ENCODE results near the gene DMTF1. TPM values are rescaled to one million over a fixed set of nuclear protein-coding genes. Genes with fewer than 3 reads are reported as not detected.

The DMTF1 gene
- total RNA-seq, 1 donor from 2014 or later = 113 TPM

GRCh38 chr7:87154166-87154565 is 1.9 kb downstream of the DMTF1 start:
- DNase-seq (ENCODE audit: low read depth, low spot score) = no peak
- Mint-ChIP-seq H3K27ac (ENCODE audit: unreplicated experiment) (no peak overlapping the region), H3K4me3 (peak overlapping the region; percentile 98), H3K9me3 (no peaks in the 10 kb centered on the region), H3K4me1 (peaks cover 42% of the 10 kb centered on the region), H3K27me3 (ENCODE audit: low read depth) (no peaks in the 10 kb centered on the region), H3K36me3 (ENCODE audit: low read depth) (no peaks in the 10 kb centered on the region)
- TF ChIP-seq CTCF (conservative IDR thresholded peaks at IDR 0.05) = no peak

GRCh38 chr7:87154569-87154968 is 2.3 kb downstream of the DMTF1 start:
- Mint-ChIP-seq H3K4me1 (peaks cover 44% of the 10 kb centered on the region), H3K4me3 (peak overlapping the region; percentile 98), H3K36me3 (ENCODE audit: low read depth) (no peaks in the 10 kb centered on the region), H3K27ac (ENCODE audit: unreplicated experiment) (no peak overlapping the region), H3K9me3 (no peaks in the 10 kb centered on the region), H3K27me3 (ENCODE audit: low read depth) (no peaks in the 10 kb centered on the region)
- DNase-seq (ENCODE audit: low read depth, low spot score) = no peak
- TF ChIP-seq CTCF (conservative IDR thresholded peaks at IDR 0.05) = no peak

DNA sequence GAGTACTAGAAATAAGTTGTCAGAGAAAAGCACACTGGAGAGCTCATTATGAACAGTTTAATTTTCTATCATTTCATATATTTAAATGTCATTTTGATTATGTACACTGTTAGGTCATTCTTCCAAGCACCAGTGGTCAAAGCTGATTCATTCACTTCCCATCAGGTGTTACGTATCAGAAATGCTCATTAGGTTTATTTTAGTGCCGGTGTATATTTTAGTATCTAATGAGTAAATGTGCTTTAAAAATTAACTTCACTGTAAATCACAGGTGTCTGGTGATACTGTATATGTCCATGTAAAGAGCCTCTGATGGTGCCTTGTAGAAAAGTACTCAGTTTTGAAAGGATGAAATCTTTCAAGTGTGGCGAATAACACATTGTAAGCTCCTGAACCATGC is 3.5 kb downstream of the DMTF1 start:
- Mint-ChIP-seq H3K4me3 (peak overlapping the region; percentile 83), H3K9me3 (no peaks in the 10 kb centered on the region), H3K36me3 (ENCODE audit: low read depth) (peaks cover 4% of the 10 kb centered on the region), H3K27ac (ENCODE audit: unreplicated experiment) (no peak overlapping the region), H3K4me1 (peaks cover 45% of the 10 kb centered on the region), H3K27me3 (ENCODE audit: low read depth) (no peaks in the 10 kb centered on the region)
- no peak for TF ChIP-seq CTCF (conservative IDR thresholded peaks at IDR 0.05)
- DNase-seq (ENCODE audit: low read depth, low spot score) = no peak

DNA sequence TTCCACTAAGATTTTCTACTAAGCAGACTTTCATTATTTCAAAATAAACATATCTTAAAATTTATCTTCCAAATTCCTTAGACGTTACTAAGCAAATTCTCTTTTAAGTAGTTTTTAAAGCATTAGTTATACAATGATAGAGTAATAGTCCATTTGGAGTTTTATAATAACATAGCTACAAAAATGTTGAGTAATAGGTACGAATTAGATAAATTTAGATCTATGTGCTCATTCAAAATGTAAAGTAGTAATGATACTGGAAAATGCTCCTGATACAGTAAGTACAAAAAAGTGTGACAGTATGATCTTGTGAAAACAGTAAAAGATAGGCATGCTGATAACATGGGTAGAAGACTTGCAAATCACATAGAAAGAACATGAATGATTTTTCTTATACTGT is 4.5 kb downstream of the DMTF1 start:
- no peaks in the 10 kb centered on the region for H3K9me3 Mint-ChIP-seq
- TF ChIP-seq CTCF (conservative IDR thresholded peaks at IDR 0.05) = no peak
- DNase-seq (ENCODE audit: low read depth, low spot score) = no peak
- peaks cover 36% of the 10 kb centered on the region for H3K4me1 Mint-ChIP-seq
- peak overlapping the region; percentile 83 for H3K4me3 Mint-ChIP-seq
- no peaks in the 10 kb centered on the region for H3K27me3 Mint-ChIP-seq (ENCODE audit: low read depth)
- peaks cover 4% of the 10 kb centered on the region for H3K36me3 Mint-ChIP-seq (ENCODE audit: low read depth)
- no peak overlapping the region for H3K27ac Mint-ChIP-seq (ENCODE audit: unreplicated experiment)

- DNase-seq (ENCODE audit: low read depth, low spot score) = no peak
- Mint-ChIP-seq H3K36me3 (ENCODE audit: low read depth) (peaks cover 4% of the 10 kb centered on the region), H3K9me3 (no peaks in the 10 kb centered on the region), H3K4me1 (peaks cover 32% of the 10 kb centered on the region), H3K27me3 (ENCODE audit: low read depth) (no peaks in the 10 kb centered on the region), H3K4me3 (peak overlapping the region; percentile 42), H3K27ac (ENCODE audit: unreplicated experiment) (no peak overlapping the region)
- no peak for TF ChIP-seq CTCF (conservative IDR thresholded peaks at IDR 0.05)
These were observed 7.3 kb downstream of the DMTF1 start for GRCh38 chr7:87159538-87159937.

GRCh38 chr7:87164433-87164832 is 12.2 kb downstream of the DMTF1 start:
- Mint-ChIP-seq H3K4me1 (peaks cover 3% of the 10 kb centered on the region), H3K27ac (ENCODE audit: unreplicated experiment) (no peak overlapping the region), H3K9me3 (no peaks in the 10 kb centered on the region), H3K36me3 (ENCODE audit: low read depth) (peaks cover 20% of the 10 kb centered on the region), H3K4me3 (no peak overlapping the region), H3K27me3 (ENCODE audit: low read depth) (no peaks in the 10 kb centered on the region)
- no peak for TF ChIP-seq CTCF (conservative IDR thresholded peaks at IDR 0.05)
- no peak for DNase-seq (ENCODE audit: low read depth, low spot score)

Data from neural crest cell (in vitro differentiated cells).